Dermis microvascular lymphatic vessel endothelial cell (primary cell): ENCODE measurements around the gene SYNRG. TPM values are rescaled to one million over a fixed set of nuclear protein-coding genes. Genes with fewer than 3 reads are reported as not detected.
"Not testable (repeated sequence)": the region's sequence is repeated elsewhere in the genome, so short reads cannot be mapped to it uniquely, and the experiment has no call there.

Experiments used
- DNase-seq, 2 donors: peaks; one replicate each; pipeline versions ENCODE4 v3.0.0 to v3.0.0-alpha.2; 2010; ENCODE audit warnings: low read depth in 2 of 2
- total RNA-seq: library from RNA; depleted of rRNA; stranded (reverse); fragments of >200 nt; gene quantifications from 2 replicates; pipeline ENCODE4 v1.2.1, GENCODE V29; 2014

Gene SYNRG
- total RNA-seq = 12.6 and 17.7 TPM in 2 replicates

GRCh38 chr17:37609170-37610040 lies at the start of gene SYNRG:
SYNRG (minus strand) TSS chr17:37609418; CDS start chr17:37609355, 63 bp downstream.
- DNase-seq = peak; percentile 89 to 97

- no peak for DNase-seq
These were observed 48.0 kb upstream of the SYNRG start for GRCh38 chr17:37657202-37657601.

- DNase-seq = no peak
These were observed 42.6 kb upstream of the SYNRG start for GRCh38 chr17:37651849-37652248.

- peak; percentile 40 to 66 for DNase-seq
These were observed 41.3 kb upstream of the SYNRG start for GRCh38 chr17:37650419-37651003.

GRCh38 chr17:37648555-37648954 lies 39.3 kb upstream of the SYNRG start:
- DNase-seq = peak; percentile 62 to 94

- no peak for DNase-seq
These were observed 38.6 kb upstream of the SYNRG start for GRCh38 chr17:37647856-37648255.

GRCh38 chr17:37643869-37644268 lies 34.7 kb upstream of the SYNRG start:
- peak in 1 of 2 donors; percentile 63 for DNase-seq

GRCh38 chr17:37643118-37643766 lies 34.0 kb upstream of the SYNRG start, which contains the start of gene DDX52:
DDX52 (minus strand) TSS chr17:37643446; CDS start chr17:37643420, 26 bp downstream.
- DNase-seq = peak; percentile 90 to 96

- peak in 1 of 2 donors; percentile 55 for DNase-seq
These were observed 33.5 kb upstream of the SYNRG start for GRCh38 chr17:37642681-37643080.

- DNase-seq = no peak
These were observed 30.8 kb upstream of the SYNRG start for GRCh38 chr17:37640015-37640414.

- no peak for DNase-seq
These were observed 28.7 kb upstream of the SYNRG start for GRCh38 chr17:37637956-37638355.

- not testable (repeated sequence) for DNase-seq
These were observed 7.2 kb upstream of the SYNRG start for GRCh38 chr17:37616430-37616829.

- no peak for DNase-seq
These were observed 5.6 kb upstream of the SYNRG start for GRCh38 chr17:37614823-37615222.

- DNase-seq = peak in 1 of 2 donors; percentile 11
These were observed 5.2 kb upstream of the SYNRG start for GRCh38 chr17:37614391-37614790.

GRCh38 chr17:37610971-37611370 lies 1.8 kb upstream of the SYNRG start:
- DNase-seq = no peak

GRCh38 chr17:37610041-37610420 lies 813 bp upstream of the SYNRG start:
- DNase-seq = not testable (repeated sequence)

GRCh38 chr17:37608351-37609169 lies 658 bp downstream of the SYNRG start:
- peak in 1 of 2 donors; percentile 72 for DNase-seq

- peak in 1 of 2 donors; percentile 5 for DNase-seq
These were observed 1.4 kb downstream of the SYNRG start for GRCh38 chr17:37607637-37608331.

GRCh38 chr17:37605813-37606505 lies 3.3 kb downstream of the SYNRG start:
- DNase-seq = peak in 1 of 2 donors; percentile 45

- DNase-seq = no peak
These were observed 4.1 kb downstream of the SYNRG start for GRCh38 chr17:37605081-37605480.
